Inferior parietal cortex (tissue), 1 donor: Measurements from ENCODE around the gene KIAA0825.

Experiments
- DNase-seq: peaks from one replicate; pipeline ENCODE4 v3.0.0-alpha.2; 2016; ENCODE audit errors: extremely low spot score

Gene KIAA0825

GRCh38 chr5:94313188-94313587 is 305.2 kb downstream of the KIAA0825 start:
- peak; percentile 1 for DNase-seq

GRCh38 chr5:94312298-94312697 is 306.1 kb downstream of the KIAA0825 start:
- no peak for DNase-seq

GRCh38 chr5:94310833-94311232 is 307.6 kb downstream of the KIAA0825 start:
- no peak for DNase-seq

GRCh38 chr5:94309141-94309540 is 309.3 kb downstream of the KIAA0825 start:
- DNase-seq = no peak

- DNase-seq = no peak
Measured at GRCh38 chr5:94308442-94308841, 310.0 kb downstream of the KIAA0825 start.

- DNase-seq = no peak
Measured at GRCh38 chr5:94304146-94304545, 314.3 kb downstream of the KIAA0825 start.

- DNase-seq = no peak
Measured at GRCh38 chr5:94288937-94289336, 329.5 kb downstream of the KIAA0825 start.

- DNase-seq = no peak
Measured at GRCh38 chr5:94285984-94286383, 332.4 kb downstream of the KIAA0825 start.

GRCh38 chr5:94283093-94283492 is 335.3 kb downstream of the KIAA0825 start:
- no peak for DNase-seq

- DNase-seq = no peak
Measured at GRCh38 chr5:94281236-94281801, 337.1 kb downstream of the KIAA0825 start.

GRCh38 chr5:94276751-94277150 is 341.7 kb downstream of the KIAA0825 start:
- DNase-seq = no peak

GRCh38 chr5:94276048-94276447 is 342.4 kb downstream of the KIAA0825 start:
- DNase-seq = no peak

GRCh38 chr5:94274707-94275106 is 343.7 kb downstream of the KIAA0825 start:
- DNase-seq = no peak

GRCh38 chr5:94268226-94268625 is 350.2 kb downstream of the KIAA0825 start:
- no peak for DNase-seq

GRCh38 chr5:94267350-94267899 is 351.0 kb downstream of the KIAA0825 start:
- DNase-seq = no peak

GRCh38 chr5:94266170-94266569 is 352.2 kb downstream of the KIAA0825 start:
- DNase-seq = no peak

GRCh38 chr5:94263068-94263467 is 355.3 kb downstream of the KIAA0825 start:
- DNase-seq = no peak

- DNase-seq = no peak
Measured at GRCh38 chr5:94260096-94260495, 358.3 kb downstream of the KIAA0825 start.

- no peak for DNase-seq
Measured at GRCh38 chr5:94254214-94254613, 364.2 kb downstream of the KIAA0825 start.

GRCh38 chr5:94250985-94251384 is 367.4 kb downstream of the KIAA0825 start:
- no peak for DNase-seq

GRCh38 chr5:94249430-94249829 is 369.0 kb downstream of the KIAA0825 start:
- no peak for DNase-seq

- DNase-seq = no peak
Measured at GRCh38 chr5:94248175-94248875, 370.1 kb downstream of the KIAA0825 start.

- DNase-seq = no peak
Measured at GRCh38 chr5:94245608-94246007, 372.8 kb downstream of the KIAA0825 start.
